ENCODE data around the gene COL4A6.

COL4A6 gene

GRCh38 chrX:108268434-108269080, 169.7 kb downstream of the COL4A6 start:
- no peak for DNase-seq

GRCh38 chrX:108267557-108267956, 170.7 kb downstream of the COL4A6 start:
- no peak for DNase-seq

GRCh38 chrX:108264376-108264775, 173.8 kb downstream of the COL4A6 start:
- no peak for DNase-seq

GRCh38 chrX:108261549-108262203, 176.5 kb downstream of the COL4A6 start:
- no peak for DNase-seq

GRCh38 chrX:108257556-108257955, 180.7 kb downstream of the COL4A6 start:
- DNase-seq, result peak; percentile 55

- no peak for DNase-seq
Measured at GRCh38 chrX:108254636-108255035, 183.6 kb downstream of the COL4A6 start.

- DNase-seq, result no peak
Measured at GRCh38 chrX:108250654-108251579, 187.3 kb downstream of the COL4A6 start.

GRCh38 chrX:108246304-108246954, 191.8 kb downstream of the COL4A6 start:
- no peak for DNase-seq

- no peak for DNase-seq
Measured at GRCh38 chrX:108245462-108245861, 192.8 kb downstream of the COL4A6 start.

GRCh38 chrX:108235986-108236385, 202.2 kb downstream of the COL4A6 start:
- DNase-seq, result peak; percentile 89

GRCh38 chrX:108230574-108230973, 207.6 kb downstream of the COL4A6 start:
- no peak for DNase-seq

- peak; percentile 91 for DNase-seq
Measured at GRCh38 chrX:108224727-108225621, 213.2 kb downstream of the COL4A6 start.

- DNase-seq, result no peak
Measured at GRCh38 chrX:108224218-108224617, 214.0 kb downstream of the COL4A6 start.

GRCh38 chrX:108223585-108223984, 214.6 kb downstream of the COL4A6 start:
- no peak for DNase-seq

- no peak for DNase-seq
Measured at GRCh38 chrX:108221301-108221864, 216.8 kb downstream of the COL4A6 start.

- no peak for DNase-seq
Measured at GRCh38 chrX:108219949-108220601, 218.1 kb downstream of the COL4A6 start.

- no peak for DNase-seq
Measured at GRCh38 chrX:108217876-108218275, 220.3 kb downstream of the COL4A6 start.

- no peak for DNase-seq
Measured at GRCh38 chrX:108216919-108217571, 221.2 kb downstream of the COL4A6 start.

- no peak for DNase-seq
Measured at GRCh38 chrX:108216405-108216804, 221.8 kb downstream of the COL4A6 start.

GRCh38 chrX:108211301-108211700, 226.9 kb downstream of the COL4A6 start:
- no peak for DNase-seq
